Activated CD8-positive, alpha-beta memory T cell treated with anti-CD3 and anti-CD28 coated beads, Interleukin-2, amount 50 U/mL, for 48 hours (primary cell): ENCODE data around the gene TMEM53.
"Not testable (repeated sequence)": the region's sequence is repeated elsewhere in the genome, so short reads cannot be mapped to it uniquely, and the experiment has no call there.

Experiments used
- DNase-seq: peaks from one replicate; pipeline ENCODE4 v3.0.0-alpha.2; 2020

The TMEM53 gene

DNA sequence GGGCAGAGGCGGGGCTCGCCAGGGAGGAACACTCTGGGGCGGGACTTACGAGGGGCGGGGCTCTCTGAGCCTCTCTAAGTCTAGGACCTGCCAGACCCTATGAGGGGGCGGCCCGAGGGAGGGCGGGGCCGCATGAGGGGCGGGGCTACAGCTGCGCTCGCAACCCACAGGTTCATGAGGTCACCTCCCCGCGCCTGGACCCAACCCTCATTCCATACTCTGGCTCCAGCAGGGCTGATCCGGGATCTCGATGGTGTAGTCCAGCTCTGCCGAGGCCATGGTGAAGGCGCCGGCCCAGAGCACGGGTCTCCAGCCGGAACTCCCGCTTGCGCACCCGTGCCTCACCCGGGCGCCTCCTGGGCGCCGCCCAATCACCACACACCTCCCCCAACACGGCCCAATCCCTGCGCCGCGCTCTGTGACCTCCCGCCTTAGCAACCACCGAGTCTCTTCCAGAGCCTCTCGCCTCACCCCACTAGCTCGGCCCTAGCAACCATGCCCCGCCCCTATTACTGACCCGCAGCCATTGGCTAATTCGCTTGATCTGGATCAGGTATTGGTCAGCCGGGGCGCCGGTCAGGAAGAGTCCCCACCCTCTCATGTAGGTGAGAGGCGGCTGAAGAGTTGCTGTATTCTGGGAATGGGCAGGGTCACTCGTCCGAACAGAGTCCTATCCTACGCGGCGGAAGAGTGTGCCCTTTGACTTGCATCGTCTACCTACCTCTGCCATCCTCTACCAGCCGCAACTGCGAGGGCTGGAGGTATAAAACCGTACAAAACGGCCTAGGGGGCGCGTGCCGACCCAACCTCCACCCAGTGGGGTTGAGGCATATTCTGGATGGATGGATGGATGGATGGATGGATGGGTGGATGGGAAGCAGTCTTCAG is at the start of gene TMEM53, which contains the start of gene ARMH1:
TMEM53 (minus strand) TSS at position 369 of the 888 bp plus-strand sequence; CDS start at position 279, 90 bp downstream.
ARMH1 (plus strand) TSS at position 602 of the 888 bp plus-strand sequence. CDS start 14,984 bp downstream, outside the sequence.
- DNase-seq, result peak; percentile 97

GRCh38 chr1:44723496-44724295 is 49.4 kb upstream of the TMEM53 start:
- peak; percentile 72 for DNase-seq

DNA sequence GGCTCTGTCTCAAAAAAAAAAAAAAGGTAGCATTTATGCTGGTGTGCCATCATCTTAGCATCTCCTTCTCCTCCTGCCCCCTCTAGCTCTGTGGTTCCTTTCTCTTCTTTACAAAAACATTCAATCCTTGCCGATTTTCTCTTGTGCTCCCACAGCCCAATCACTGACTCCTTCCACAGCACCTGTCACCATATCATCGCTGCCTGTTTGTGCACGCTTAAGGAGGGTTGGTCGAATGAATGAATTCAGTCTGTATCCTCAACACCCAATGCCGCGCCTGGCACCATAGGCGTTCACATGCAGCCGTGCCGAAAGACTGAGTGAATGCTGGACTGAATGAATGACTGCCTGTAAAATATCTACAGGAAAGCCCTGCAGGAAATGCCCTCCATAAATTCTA is 48.8 kb upstream of the TMEM53 start:
- peak; percentile 70 for DNase-seq

GRCh38 chr1:44721485-44722361 is 47.4 kb upstream of the TMEM53 start:
- peak; percentile 88 for DNase-seq

DNA sequence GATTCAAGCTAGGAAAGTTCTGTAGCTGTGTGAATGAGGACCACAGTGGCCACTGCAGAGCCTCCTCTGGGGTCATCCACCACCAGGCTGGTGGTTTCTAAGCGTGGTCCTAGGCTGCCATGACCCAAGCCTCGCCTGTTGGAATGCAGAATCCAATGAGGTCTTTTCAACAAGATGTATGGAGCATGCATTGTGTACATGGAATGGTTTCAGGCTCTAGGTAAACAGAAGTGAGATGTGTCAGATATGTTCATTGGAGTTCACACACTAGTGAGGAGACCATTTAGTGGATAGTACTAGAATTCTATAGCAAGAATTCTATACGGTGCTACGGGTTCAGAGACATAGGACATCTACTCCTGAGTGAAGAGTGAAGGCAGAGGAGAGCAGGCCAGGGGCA is 46.0 kb upstream of the TMEM53 start:
- DNase-seq, result no peak

DNA sequence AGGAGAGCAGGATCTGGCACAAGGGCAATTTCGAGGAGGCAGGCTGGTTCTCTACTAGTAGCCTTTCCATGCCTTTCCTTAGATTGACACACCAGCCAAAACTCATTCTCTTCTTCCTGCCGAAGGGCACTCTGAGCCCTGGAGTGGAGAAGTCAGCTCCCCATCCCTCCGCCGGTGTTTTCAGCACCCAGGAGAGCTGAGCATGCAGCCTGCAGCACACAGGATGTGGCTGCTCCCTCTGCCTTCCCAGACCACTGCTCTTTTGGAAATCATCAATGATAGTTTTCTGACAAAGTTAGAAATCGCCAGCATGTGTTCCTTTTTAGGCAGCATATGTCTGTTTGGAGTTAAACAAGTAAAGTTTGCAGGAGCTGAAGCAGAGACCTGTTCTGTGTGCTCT is 45.0 kb upstream of the TMEM53 start:
- no peak for DNase-seq

GRCh38 chr1:44718091-44718490 is 43.8 kb upstream of the TMEM53 start:
- DNase-seq, result no peak

DNA sequence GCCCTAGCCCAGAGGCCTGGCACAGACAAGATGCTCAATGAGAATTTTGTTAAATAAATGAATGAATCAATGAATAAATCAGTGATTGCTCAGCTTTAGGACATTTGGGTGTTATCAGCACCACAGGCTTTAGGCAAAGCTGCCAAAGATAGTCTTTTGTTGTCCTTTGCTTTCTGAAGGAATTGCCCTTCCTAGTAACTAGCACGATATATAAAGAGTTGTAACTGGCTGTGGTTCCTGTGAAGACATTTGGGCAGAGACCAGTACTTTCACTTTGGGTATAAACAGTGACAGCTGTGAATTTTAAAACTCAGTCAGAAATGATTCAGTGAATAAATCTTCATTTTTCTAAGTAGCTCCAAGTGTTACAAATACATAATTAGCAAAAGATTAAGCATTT is 43.4 kb upstream of the TMEM53 start:
- no peak for DNase-seq

DNA sequence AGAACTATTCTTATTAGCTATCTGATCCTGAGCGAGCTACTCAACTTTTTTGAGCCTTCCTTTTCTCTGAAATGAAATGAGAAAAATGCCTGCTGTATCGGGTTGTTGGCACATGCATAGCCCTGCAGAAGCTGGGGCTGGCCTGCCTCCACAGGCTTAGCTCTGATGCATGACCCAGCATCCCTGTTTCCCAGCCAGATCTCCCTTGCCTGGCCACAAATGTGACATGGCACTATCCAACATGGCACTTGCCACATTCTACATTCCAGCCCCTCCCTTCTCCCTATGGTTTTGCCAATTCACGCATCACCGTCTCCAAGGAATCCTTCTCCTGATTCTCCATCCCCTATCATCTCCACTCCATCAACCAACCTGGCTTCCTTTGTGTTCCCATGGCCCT is 42.9 kb upstream of the TMEM53 start:
- no peak for DNase-seq

GRCh38 chr1:44714944-44715571 is 40.8 kb upstream of the TMEM53 start:
- DNase-seq, result peak; percentile 75

- DNase-seq, result no peak
Measured at GRCh38 chr1:44714532-44714931, 40.3 kb upstream of the TMEM53 start.

- no peak for DNase-seq
Measured at GRCh38 chr1:44713321-44713781, 39.1 kb upstream of the TMEM53 start.

- DNase-seq, result no peak
Measured at GRCh38 chr1:44707959-44708831, 33.9 kb upstream of the TMEM53 start.

DNA sequence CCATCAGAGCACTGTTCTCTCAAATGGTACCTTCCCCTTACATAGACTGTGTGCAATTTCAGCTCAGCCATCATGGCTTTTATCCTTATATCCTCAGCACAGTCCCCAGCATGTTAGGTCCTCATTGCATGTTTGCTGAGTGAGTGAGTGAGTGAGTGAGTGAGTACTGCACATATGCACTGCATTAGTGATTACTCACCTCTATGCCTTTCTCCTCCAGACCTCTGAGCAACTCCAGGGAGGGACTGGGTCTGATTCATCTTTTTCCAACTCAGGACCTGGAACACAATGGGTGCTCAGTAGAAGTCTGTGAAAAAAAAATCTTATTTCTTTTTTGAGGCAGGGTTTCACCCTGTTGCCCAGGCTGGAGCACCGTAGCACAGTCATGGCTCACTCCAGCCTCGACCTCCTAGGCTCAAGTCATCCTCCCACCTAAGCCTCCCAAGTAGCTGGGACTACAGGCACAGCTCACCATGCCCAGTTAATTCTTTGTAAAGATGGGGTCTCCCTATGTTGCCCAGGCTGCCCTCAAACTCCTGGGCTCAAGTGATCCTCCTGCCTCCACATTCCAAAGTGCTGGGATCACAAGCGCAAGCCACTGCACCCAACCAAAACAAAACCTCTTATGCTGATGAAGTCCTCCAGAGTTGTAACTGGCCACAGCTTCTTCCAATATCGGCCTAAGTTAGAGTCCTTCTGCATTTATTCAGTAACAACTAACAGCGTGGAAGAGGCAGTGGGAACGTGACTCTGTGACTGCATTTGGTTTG is 33.0 kb upstream of the TMEM53 start:
- no peak for DNase-seq

- no peak for DNase-seq
Measured at GRCh38 chr1:44705938-44706337, 31.7 kb upstream of the TMEM53 start.

GRCh38 chr1:44705470-44705869 is 31.2 kb upstream of the TMEM53 start:
- no peak for DNase-seq

GRCh38 chr1:44701141-44701573 is 26.9 kb upstream of the TMEM53 start:
- no peak for DNase-seq

- DNase-seq, result no peak
Measured at GRCh38 chr1:44700573-44700972, 26.3 kb upstream of the TMEM53 start.

DNA sequence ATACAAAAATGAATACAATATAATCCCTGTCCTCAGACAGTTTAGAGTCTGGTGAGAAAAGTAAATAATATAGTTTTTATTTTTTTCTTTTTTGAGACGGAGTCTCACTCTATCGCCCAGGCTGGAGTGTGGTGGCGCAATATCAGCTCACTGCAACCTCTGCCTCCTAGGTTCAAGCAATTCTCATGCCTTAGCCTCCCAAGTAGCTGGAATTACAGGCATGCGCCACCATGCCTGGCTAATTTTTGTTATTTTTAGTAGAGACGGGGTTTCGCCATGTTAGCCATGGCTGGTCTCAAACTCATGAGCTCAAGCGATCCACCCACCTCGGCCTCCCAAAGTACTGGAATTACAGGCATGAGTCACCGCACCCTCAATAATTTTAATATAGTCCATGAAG is 25.1 kb upstream of the TMEM53 start:
- not testable (repeated sequence) for DNase-seq

GRCh38 chr1:44698138-44698537 is 23.9 kb upstream of the TMEM53 start:
- no peak for DNase-seq
